Brain microvascular endothelial cell (primary cell): ENCODE results near the gene GALNTL6.

ENCODE experiments used
- DNase-seq: peaks from one replicate; pipeline ENCODE4 v3.0.0-alpha.2; 2020
- H3K27ac ChIP-seq: fragments of 250-450 bp; sonication (Bioruptor Pico); 2 replicates; pipeline ENCODE4 v1.5.1; 2020; ENCODE audit warnings: mild to moderate bottlenecking, moderate library complexity
- H3K27me3 ChIP-seq: fragments of 250-450 bp; sonication (Bioruptor Pico); replicated peaks from 2 replicates; pipeline ENCODE4 v1.5.1; 2020; ENCODE audit warnings: mild to moderate bottlenecking
- H3K36me3 ChIP-seq: fragments of 250-450 bp; sonication (Bioruptor Pico); replicated peaks from 2 replicates; pipeline ENCODE4 v1.5.1; 2020; ENCODE audit warnings: mild to moderate bottlenecking
- H3K4me3 ChIP-seq: 2 replicates; pipeline ENCODE4 v1.5.1; 2011; ENCODE audit warnings: low read depth, mild to moderate bottlenecking, control low read depth, low read length, moderate library complexity
- CTCF ChIP-seq: IDR thresholded peaks from 2 replicates; pipeline ENCODE4 v1.5.1; 2011; ENCODE audit warnings: low read depth, mild to moderate bottlenecking, moderate library complexity, low read length, control low read depth, inconsistent platforms; ENCODE audit errors: missing control alignments
- in situ Hi-C: cut with HindIII; loops from 2 replicates; pipeline ENCODE4 v1.10.0; 2017; ENCODE audit warnings: low sequenced_read_pairs, low pct_ligation_motif_present

GALNTL6 gene

DNA sequence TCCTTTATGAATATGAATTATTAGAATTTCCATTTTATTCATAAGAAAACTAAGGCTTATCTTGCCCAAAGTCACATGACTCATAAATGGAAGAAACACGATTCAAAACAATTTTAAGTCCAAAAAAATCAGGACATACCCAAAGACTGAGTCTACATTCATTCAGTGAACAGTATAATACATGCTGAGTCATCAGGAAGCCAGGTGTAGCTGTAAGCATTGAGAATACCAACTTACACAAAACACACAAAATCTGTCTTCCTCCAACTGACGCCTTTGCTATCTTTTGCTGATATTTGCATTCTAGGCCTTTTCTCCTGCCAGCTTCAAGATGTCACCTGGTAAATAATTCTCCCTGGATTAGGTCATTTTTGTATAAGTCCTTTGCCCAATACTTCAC is 835.3 kb downstream of the GALNTL6 start:
- H3K27ac ChIP-seq = no peak overlapping the region
- in situ Hi-C loops = no loop called here
- H3K4me3 ChIP-seq = no peak overlapping the region
- H3K27me3 ChIP-seq = no peaks in the 10 kb centered on the region
- DNase-seq = no peak
- TF ChIP-seq CTCF = no peak
- no peaks in the 10 kb centered on the region for H3K36me3 ChIP-seq

DNA sequence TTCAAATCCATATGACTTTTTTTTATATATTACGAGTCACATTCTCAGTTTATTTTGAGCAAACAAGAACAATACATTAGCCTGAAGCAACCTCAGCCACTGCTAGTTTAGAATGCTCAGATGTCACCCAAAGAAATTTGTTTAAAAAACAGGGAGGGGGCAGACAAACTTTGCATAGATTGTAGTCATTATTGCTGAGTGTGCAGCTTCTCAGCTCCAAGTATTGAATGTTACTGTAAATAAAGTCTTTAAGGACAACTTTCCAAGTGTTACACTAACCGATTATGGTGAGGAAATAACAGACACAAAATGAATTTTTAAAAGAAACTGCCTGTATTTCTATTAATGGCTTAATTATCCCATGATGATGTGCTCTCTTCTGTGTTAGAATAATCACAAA is 835.9 kb downstream of the GALNTL6 start:
- H3K4me3 ChIP-seq = no peak overlapping the region
- no peak overlapping the region for H3K27ac ChIP-seq
- no peak for DNase-seq
- H3K36me3 ChIP-seq = no peaks in the 10 kb centered on the region
- in situ Hi-C loops = no loop called here
- H3K27me3 ChIP-seq = no peaks in the 10 kb centered on the region
- TF ChIP-seq CTCF = no peak

DNA sequence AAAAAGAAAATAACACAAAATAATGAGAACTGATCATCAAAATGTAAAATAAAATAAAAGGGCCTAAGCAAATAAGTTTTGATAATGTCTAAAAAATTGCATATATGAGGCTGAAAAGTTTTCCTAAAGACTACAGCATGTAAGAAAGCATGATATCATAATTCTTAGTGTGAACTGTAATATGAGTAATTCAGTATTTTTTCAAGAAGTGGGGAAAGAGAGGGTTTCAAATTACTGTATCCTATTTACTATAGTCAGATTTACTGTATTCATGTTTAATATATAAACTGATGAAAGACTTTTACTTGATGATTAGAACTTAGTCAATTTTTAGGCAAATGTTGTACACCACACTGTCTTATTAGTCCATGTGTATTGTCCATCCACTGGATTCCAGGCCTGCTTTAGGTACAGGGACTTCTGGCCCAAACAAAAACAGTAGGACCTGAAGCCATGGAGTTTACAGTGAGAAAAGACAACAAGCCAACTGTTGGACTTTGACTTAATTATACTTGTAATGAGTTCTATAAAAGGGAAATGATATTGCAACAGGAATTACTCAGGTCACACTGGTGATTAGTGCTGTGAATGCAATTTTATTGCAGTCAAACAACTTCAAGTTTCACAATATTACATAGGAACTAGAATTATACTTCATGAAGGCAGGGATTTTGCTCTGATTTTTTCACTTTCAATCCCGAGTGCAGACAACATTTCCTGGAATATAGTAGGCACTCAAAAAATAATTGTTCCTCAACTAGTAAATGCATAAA is 837.7 kb downstream of the GALNTL6 start:
- H3K27me3 ChIP-seq = no peaks in the 10 kb centered on the region
- H3K27ac ChIP-seq = no peak overlapping the region
- DNase-seq = no peak
- H3K4me3 ChIP-seq = no peak overlapping the region
- H3K36me3 ChIP-seq = no peaks in the 10 kb centered on the region
- TF ChIP-seq CTCF = no peak
- in situ Hi-C loops = no loop called here

GRCh38 chr4:172651961-172652360 is 838.8 kb downstream of the GALNTL6 start:
- no peak overlapping the region for H3K4me3 ChIP-seq
- no peak for DNase-seq
- in situ Hi-C loops = no loop called here
- no peak overlapping the region for H3K27ac ChIP-seq
- H3K36me3 ChIP-seq = no peaks in the 10 kb centered on the region
- no peaks in the 10 kb centered on the region for H3K27me3 ChIP-seq
- no peak for TF ChIP-seq CTCF

- in situ Hi-C loops = no loop called here
- no peak overlapping the region for H3K4me3 ChIP-seq
- H3K36me3 ChIP-seq = no peaks in the 10 kb centered on the region
- H3K27ac ChIP-seq = no peak overlapping the region
- DNase-seq = no peak
- H3K27me3 ChIP-seq = no peaks in the 10 kb centered on the region
- TF ChIP-seq CTCF = no peak
Observed at GRCh38 chr4:172652369-172652768, 839.2 kb downstream of the GALNTL6 start.

DNA sequence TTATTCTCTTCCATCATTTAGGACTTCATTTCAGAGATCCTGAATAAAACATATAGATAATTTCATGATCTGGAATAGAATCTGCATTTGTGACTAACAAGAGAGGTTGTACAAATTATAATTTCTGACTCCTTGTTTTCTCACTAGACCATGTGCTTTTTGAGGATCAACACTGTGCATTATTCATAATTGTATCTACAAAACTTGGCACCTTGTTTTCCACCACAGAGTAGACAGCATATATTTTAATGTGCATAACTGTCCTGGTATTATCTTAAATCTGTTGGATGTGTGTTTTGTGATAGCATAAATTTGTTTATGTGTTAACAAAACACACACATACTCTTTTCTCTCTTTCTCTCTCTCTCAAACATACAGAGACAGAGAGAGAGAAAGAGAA is 840.5 kb downstream of the GALNTL6 start:
- no peaks in the 10 kb centered on the region for H3K27me3 ChIP-seq
- H3K36me3 ChIP-seq = no peaks in the 10 kb centered on the region
- no peak overlapping the region for H3K27ac ChIP-seq
- DNase-seq = no peak
- in situ Hi-C loops = no loop called here
- no peak overlapping the region for H3K4me3 ChIP-seq
- no peak for TF ChIP-seq CTCF
